ENCODE results near the gene NT5C2.
"Not testable (repeated sequence)": the region's sequence is repeated elsewhere in the genome, so short reads cannot be mapped to it uniquely, and the experiment has no call there.

NT5C2 gene

DNA sequence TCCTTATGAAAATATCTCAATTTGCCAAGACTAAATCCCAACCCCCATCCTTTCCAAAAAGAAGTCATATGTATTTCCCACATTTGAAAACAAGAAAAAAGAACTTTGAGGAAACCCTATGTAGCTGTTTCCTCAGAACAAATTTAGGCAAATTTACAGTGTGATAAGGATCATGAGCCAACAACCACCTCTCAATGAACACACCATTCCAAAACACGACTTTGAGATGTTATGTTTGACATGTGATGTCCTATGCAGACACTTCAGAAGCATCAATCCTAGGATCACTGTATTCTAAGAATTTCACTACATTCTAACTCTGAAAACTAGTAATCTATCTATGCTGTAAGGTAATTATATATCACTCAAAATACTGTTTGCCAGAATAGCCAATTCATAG lies 62.2 kb downstream of the NT5C2 start:
- Histone ChIP-seq H3K4me2 (ENCODE audit: low read depth, low read length, poor library complexity, severe bottlenecking) (no peak overlapping the region), H3K4me1 (ENCODE audit: insufficient read depth, low read length, poor library complexity, severe bottlenecking) (peaks cover 10% of the 10 kb centered on the region), H2AFZ (ENCODE audit: low read length) (no peak overlapping the region), H3K9me2 (replicated peaks; ENCODE audit: low read depth, low read length) (no peaks in the 10 kb centered on the region), H4K20me1 (ENCODE audit: insufficient read depth, low read length, poor library complexity, severe bottlenecking) (peaks cover 13% of the 10 kb centered on the region), H3K4me3 (ENCODE audit: low read length, poor library complexity, severe bottlenecking) (no peak overlapping the region), H3K9me3 (ENCODE audit: insufficient read depth, low read depth, low read length) (no peaks in the 10 kb centered on the region), H3K27me3 (ENCODE audit: insufficient read depth, low read length, poor library complexity, severe bottlenecking) (no peaks in the 10 kb centered on the region), H3F3A (ENCODE audit: low read depth) (no peaks in the 10 kb centered on the region), H3K79me2 (ENCODE audit: insufficient read depth, low read length) (no peaks in the 10 kb centered on the region), H3K9ac (ENCODE audit: low read depth, low read length, poor library complexity, severe bottlenecking) (no peak overlapping the region), H3K36me3 (ENCODE audit: insufficient read depth, low read length) (peaks cover 46% of the 10 kb centered on the region)
- TF ChIP-seq EZH2phosphoT487 (IDR thresholded peaks at IDR 0.05; ENCODE audit: borderline replicate concordance), result no peak
- TF ChIP-seq, protein P1, sequence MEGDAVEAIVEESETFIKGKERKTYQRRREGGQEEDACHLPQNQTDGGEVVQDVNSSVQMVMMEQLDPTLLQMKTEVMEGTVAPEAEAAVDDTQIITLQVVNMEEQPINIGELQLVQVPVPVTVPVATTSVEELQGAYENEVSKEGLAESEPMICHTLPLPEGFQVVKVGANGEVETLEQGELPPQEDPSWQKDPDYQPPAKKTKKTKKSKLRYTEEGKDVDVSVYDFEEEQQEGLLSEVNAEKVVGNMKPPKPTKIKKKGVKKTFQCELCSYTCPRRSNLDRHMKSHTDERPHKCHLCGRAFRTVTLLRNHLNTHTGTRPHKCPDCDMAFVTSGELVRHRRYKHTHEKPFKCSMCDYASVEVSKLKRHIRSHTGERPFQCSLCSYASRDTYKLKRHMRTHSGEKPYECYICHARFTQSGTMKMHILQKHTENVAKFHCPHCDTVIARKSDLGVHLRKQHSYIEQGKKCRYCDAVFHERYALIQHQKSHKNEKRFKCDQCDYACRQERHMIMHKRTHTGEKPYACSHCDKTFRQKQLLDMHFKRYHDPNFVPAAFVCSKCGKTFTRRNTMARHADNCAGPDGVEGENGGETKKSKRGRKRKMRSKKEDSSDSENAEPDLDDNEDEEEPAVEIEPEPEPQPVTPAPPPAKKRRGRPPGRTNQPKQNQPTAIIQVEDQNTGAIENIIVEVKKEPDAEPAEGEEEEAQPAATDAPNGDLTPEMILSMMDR (conservative IDR thresholded peaks at IDR 0.05; ENCODE audit: low read length), result no peak

DNA sequence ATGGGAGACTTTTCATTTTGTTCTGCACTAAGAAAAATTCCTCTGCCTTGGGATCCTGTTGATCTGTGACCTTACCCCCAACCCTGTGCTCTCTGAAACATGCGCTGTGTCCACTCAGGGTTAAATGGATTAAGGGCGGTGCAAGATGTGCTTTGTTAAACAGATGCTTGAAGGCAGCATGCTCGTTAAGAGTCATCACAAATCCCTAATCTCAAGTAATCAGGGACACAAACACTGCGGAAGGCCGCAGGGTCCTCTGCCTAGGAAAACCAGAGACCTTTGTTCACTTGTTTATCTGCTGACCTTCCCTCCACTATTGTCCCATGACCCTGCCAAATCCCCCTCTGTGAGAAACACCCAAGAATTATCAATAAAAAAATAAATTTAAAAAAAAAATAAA lies 62.9 kb downstream of the NT5C2 start:
- H3K9ac ChIP-seq (ENCODE audit: low read depth, low read length, poor library complexity, severe bottlenecking); H3K9me2 ChIP-seq (replicated peaks; ENCODE audit: low read depth, low read length); H3K79me2 ChIP-seq (ENCODE audit: insufficient read depth, low read length); H3K9me3 ChIP-seq (ENCODE audit: insufficient read depth, low read depth, low read length); H3K4me2 ChIP-seq (ENCODE audit: low read depth, low read length, poor library complexity, severe bottlenecking); H3K4me3 ChIP-seq (ENCODE audit: low read length, poor library complexity, severe bottlenecking); H2AFZ ChIP-seq (ENCODE audit: low read length); H3F3A ChIP-seq (ENCODE audit: low read depth); H3K27me3 ChIP-seq (ENCODE audit: insufficient read depth, low read length, poor library complexity, severe bottlenecking): not testable (repeated sequence)
- Histone ChIP-seq H3K36me3 (ENCODE audit: insufficient read depth, low read length) (peaks cover 42% of the 10 kb centered on the region; the same call in 1 of the 2 replicates), H4K20me1 (ENCODE audit: insufficient read depth, low read length, poor library complexity, severe bottlenecking) (peaks cover 19% of the 10 kb centered on the region), H3K4me1 (ENCODE audit: insufficient read depth, low read length, poor library complexity, severe bottlenecking) (peaks cover 15% of the 10 kb centered on the region)

DNA sequence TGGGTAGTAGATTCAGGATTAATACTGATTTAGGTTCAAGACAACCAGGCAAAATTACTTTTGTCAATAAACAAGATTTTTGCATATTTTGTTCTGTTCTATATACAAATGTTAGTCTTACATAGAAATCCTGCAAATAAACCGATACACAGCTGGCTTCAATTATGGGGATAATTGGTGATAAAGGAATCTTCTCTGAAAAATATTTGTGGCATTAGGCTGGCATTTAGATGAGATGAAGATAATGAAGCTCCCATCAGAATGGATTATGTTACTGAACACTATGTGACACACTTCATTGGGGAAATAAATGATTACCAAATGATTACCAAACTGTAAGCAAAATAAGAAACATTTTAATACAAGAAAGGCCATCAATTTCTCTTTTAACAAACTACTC lies 65.8 kb downstream of the NT5C2 start:
- Histone ChIP-seq H3K4me1 (ENCODE audit: insufficient read depth, low read length, poor library complexity, severe bottlenecking) (peaks cover 18% of the 10 kb centered on the region), H3K9me2 (replicated peaks; ENCODE audit: low read depth, low read length) (no peaks in the 10 kb centered on the region), H3F3A (ENCODE audit: low read depth) (no peaks in the 10 kb centered on the region), H3K9ac (ENCODE audit: low read depth, low read length, poor library complexity, severe bottlenecking) (no peak overlapping the region), H3K9me3 (ENCODE audit: insufficient read depth, low read depth, low read length) (no peaks in the 10 kb centered on the region), H3K4me3 (ENCODE audit: low read length, poor library complexity, severe bottlenecking) (no peak overlapping the region), H2AFZ (ENCODE audit: low read length) (no peak overlapping the region), H4K20me1 (ENCODE audit: insufficient read depth, low read length, poor library complexity, severe bottlenecking) (peaks cover 29% of the 10 kb centered on the region), H3K27me3 (ENCODE audit: insufficient read depth, low read length, poor library complexity, severe bottlenecking) (no peaks in the 10 kb centered on the region), H3K36me3 (ENCODE audit: insufficient read depth, low read length) (peaks cover 23% of the 10 kb centered on the region; the same call in 1 of the 2 replicates), H3K79me2 (ENCODE audit: insufficient read depth, low read length) (peaks cover 25% of the 10 kb centered on the region; the same call in 1 of the 2 replicates), H3K4me2 (ENCODE audit: low read depth, low read length, poor library complexity, severe bottlenecking) (no peak overlapping the region)
- TF ChIP-seq EZH2phosphoT487 (IDR thresholded peaks at IDR 0.05; ENCODE audit: borderline replicate concordance), result no peak
- TF ChIP-seq, protein P1 (conservative IDR thresholded peaks at IDR 0.05; ENCODE audit: low read length), result no peak

Measured in Loucy (cell line).